Measurements from ENCODE around the gene TYMP. TPM values are rescaled to one million over a fixed set of nuclear protein-coding genes. Genes with fewer than 3 reads are reported as not detected.

The TYMP gene
- total RNA-seq, 2 donors from 2014 or later, result 90.4 to 95.7 TPM

GRCh38 chr22:50507991-50508884 lies 21.6 kb downstream of the TYMP start, which contains the start of gene NCAPH2:
TSS of gene NCAPH2 (plus strand) at chr22:50508224. CDS start at chr22:50508338, 114 bp downstream.
- no peak for TF ChIP-seq CTCF (IDR thresholded peaks at IDR 0.05)

GRCh38 chr22:50507421-50507990 lies 22.3 kb downstream of the TYMP start, which contains the start of gene LMF2:
TSS of gene LMF2 (minus strand) at chr22:50507702. CDS start at chr22:50507675, 27 bp downstream.
- peaks cover 15 to 29% of the 10 kb centered on the region in 2 donors for H3K4me1 ChIP-seq (ENCODE audit: control insufficient read depth in 1 of 2, low read depth in 2 of 2)
- TF ChIP-seq CTCF (IDR thresholded peaks at IDR 0.05), result no peak
- peak within 1 kb of the TSS; percentile 82 to 89 for H3K27ac ChIP-seq
- DNase-seq (ENCODE audit: low spot score), result no peak
- H3K9me3 ChIP-seq, result no peaks in the 10 kb centered on the region
- peaks cover 22% of the 10 kb centered on the region for H3K36me3 ChIP-seq
- peak within 1 kb of the TSS; percentile 100 for H3K4me3 ChIP-seq
- H3K27me3 ChIP-seq (replicated peaks; ENCODE audit: insufficient read depth), result no peaks in the 10 kb centered on the region
- ATAC-seq (ENCODE audit: insufficient number of reproducible peaks, low FRiP score, low read depth), result peak; percentile 72

More at GRCh38 chr22:50507991-50508884, 21.6 kb downstream of the TYMP start, which contains the start of gene NCAPH2:
- Histone ChIP-seq H3K4me1 (ENCODE audit: control insufficient read depth in 1 of 2, low read depth in 2 of 2) (peaks cover 15 to 29% of the 10 kb centered on the region in 2 donors), H3K27me3 (replicated peaks; ENCODE audit: insufficient read depth) (no peaks in the 10 kb centered on the region), H3K4me3 (peak within 1 kb of the TSS; percentile 100), H3K36me3 (peaks cover 19% of the 10 kb centered on the region), H3K9me3 (no peaks in the 10 kb centered on the region), H3K27ac (peak within 1 kb of the TSS; percentile 82 to 89)
- peak; percentile 77 for ATAC-seq (ENCODE audit: insufficient number of reproducible peaks, low FRiP score, low read depth)
- peak; percentile 86 for DNase-seq (ENCODE audit: low spot score)

- peaks cover 24% of the 10 kb centered on the region for H3K36me3 ChIP-seq
- TF ChIP-seq CTCF (IDR thresholded peaks at IDR 0.05), result no peak
- H3K4me3 ChIP-seq, result peak overlapping the region; percentile 100
- no peaks in the 10 kb centered on the region for H3K9me3 ChIP-seq
- H3K27me3 ChIP-seq (replicated peaks; ENCODE audit: insufficient read depth), result no peaks in the 10 kb centered on the region
- ATAC-seq (ENCODE audit: insufficient number of reproducible peaks, low FRiP score, low read depth), result no peak
- DNase-seq (ENCODE audit: low spot score), result no peak
- peak overlapping the region; percentile 79 for H3K27ac ChIP-seq
- peaks cover 15 to 29% of the 10 kb centered on the region in 2 donors for H3K4me1 ChIP-seq (ENCODE audit: control insufficient read depth in 1 of 2, low read depth in 2 of 2)
Measured at GRCh38 chr22:50506611-50507420, 23.0 kb downstream of the TYMP start.

GRCh38 chr22:50505776-50506610 lies 23.8 kb downstream of the TYMP start:
- Histone ChIP-seq H3K27me3 (replicated peaks; ENCODE audit: insufficient read depth) (no peaks in the 10 kb centered on the region), H3K4me3 (peak overlapping the region; percentile 100), H3K36me3 (peaks cover 24% of the 10 kb centered on the region), H3K4me1 (ENCODE audit: control insufficient read depth in 1 of 2, low read depth in 2 of 2) (peaks cover 15 to 29% of the 10 kb centered on the region in 2 donors), H3K9me3 (no peaks in the 10 kb centered on the region), H3K27ac (no peak overlapping the region)
- DNase-seq (ENCODE audit: low spot score) (no peak), ATAC-seq (ENCODE audit: insufficient number of reproducible peaks, low FRiP score, low read depth) (no peak)
- no peak for TF ChIP-seq CTCF (IDR thresholded peaks at IDR 0.05)

All from thoracic aorta (tissue), 2 donors.